ENCODE data around the gene STARD3.

The STARD3 gene

DNA sequence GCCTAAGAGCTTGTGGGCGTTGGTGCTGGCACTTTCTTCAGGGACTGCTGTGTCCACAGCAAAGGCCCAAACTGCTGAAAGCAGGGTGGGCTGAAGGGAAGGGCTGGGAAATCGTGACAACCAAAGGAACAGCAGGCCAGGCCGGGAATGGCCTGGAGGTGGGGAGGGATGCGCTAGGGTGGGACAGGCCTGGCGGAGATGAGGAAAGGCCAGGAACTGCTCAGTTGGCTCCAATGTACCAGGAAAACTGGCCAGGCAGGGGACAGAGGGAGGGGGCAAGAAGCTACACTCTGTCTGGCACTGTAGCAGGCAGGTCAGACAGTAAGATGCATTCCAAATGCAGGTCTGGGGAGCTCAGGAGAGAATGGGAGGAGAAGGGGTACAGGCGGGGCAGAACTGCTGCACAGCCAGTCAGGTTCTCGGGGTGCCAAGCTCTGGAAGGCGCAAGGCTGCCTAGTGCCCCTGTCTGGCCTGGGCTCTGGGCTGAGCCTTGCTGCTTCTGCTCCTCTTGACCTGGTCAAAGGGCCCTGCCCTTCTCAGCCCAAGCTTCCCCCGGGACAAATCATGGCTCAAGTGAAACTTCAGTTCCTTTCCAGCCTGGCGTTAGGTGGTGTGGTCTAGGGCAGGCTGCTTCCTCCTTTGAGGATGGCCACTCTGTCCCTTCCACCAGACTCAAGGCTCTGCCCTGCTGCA, 38.6 kb downstream of the STARD3 start:
- no peak overlapping the region for H3K4me3 ChIP-seq (ENCODE audit: low read depth, low read length)

DNA sequence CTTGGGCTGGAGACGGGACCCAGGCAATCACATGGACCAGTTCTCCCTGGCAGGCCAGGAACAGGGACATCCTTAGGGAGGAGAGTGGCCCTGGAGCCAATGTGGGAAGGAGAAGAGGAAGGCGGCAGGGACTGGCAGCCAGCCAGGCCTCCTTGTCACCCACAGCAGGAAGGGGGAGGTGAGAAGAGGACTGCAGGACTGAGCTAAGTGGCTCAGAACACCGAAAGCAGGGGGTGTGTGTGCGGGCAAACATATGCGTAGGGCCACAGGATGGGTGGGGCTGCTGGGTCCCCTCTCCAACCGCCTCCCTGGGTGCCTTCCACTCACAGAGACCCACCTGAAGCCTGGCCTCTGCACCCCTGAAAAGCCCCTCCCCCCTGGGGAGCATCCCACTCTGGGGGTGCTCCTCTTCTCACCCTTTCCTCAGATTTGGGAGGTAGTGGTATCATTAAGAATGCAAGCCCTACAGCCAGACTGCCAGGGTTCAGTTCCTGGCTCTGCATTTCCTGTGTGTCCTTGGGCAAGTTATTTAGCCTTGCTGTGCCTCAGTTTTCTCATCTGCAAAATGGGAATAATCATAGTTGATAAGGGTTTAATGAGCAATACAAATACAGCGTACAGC, 39.4 kb downstream of the STARD3 start:
- Histone ChIP-seq H3K9ac (ENCODE audit: low read depth, low read length) (no peak overlapping the region), H3K4me1 (ENCODE audit: control insufficient read depth, insufficient read depth, low read length) (peaks cover 4% of the 10 kb centered on the region), H3K9me3 (ENCODE audit: control insufficient read depth, insufficient read depth, low read length) (no peaks in the 10 kb centered on the region), H3K27me3 (ENCODE audit: control insufficient read depth, insufficient read depth, low read length) (no peaks in the 10 kb centered on the region), H3K36me3 (ENCODE audit: control insufficient read depth, insufficient read depth, low read length) (peaks cover 11% of the 10 kb centered on the region), H3K4me3 (ENCODE audit: low read depth, low read length) (no peak overlapping the region)

More for the DNA sequence above, 38.6 kb downstream of the STARD3 start:
- no peaks in the 10 kb centered on the region for H3K27me3 ChIP-seq (ENCODE audit: control insufficient read depth, insufficient read depth, low read length)
- no peaks in the 10 kb centered on the region for H3K9me3 ChIP-seq (ENCODE audit: control insufficient read depth, insufficient read depth, low read length)
- H3K9ac ChIP-seq (ENCODE audit: low read depth, low read length), result peak overlapping the region; percentile 54
- peaks cover 4% of the 10 kb centered on the region for H3K4me1 ChIP-seq (ENCODE audit: control insufficient read depth, insufficient read depth, low read length)
- H3K36me3 ChIP-seq (ENCODE audit: control insufficient read depth, insufficient read depth, low read length), result peaks cover 11% of the 10 kb centered on the region

DNA sequence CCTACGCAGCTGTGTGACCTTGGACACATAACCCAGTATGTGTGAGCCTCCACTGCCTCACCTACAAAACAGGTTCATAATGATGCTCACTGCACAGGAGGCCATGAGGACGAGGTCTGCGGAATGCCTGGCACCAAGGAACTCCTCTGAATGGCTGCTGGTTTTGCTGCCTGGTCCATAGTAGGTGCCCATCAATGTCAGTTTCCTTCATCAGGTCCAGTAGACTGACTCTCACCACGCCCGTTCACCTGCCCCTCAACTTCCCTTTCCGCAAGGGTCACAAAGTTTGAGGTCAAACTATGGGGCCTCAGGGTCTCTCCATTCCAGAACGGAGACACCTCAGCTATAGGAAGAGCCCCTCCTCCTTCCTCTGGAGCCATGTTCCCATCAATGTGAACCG, 40.1 kb downstream of the STARD3 start:
- no peaks in the 10 kb centered on the region for H3K27me3 ChIP-seq (ENCODE audit: control insufficient read depth, insufficient read depth, low read length)
- no peaks in the 10 kb centered on the region for H3K4me1 ChIP-seq (ENCODE audit: control insufficient read depth, insufficient read depth, low read length)
- H3K4me3 ChIP-seq (ENCODE audit: low read depth, low read length), result no peak overlapping the region
- peaks cover 11% of the 10 kb centered on the region for H3K36me3 ChIP-seq (ENCODE audit: control insufficient read depth, insufficient read depth, low read length)
- no peaks in the 10 kb centered on the region for H3K9me3 ChIP-seq (ENCODE audit: control insufficient read depth, insufficient read depth, low read length)
- H3K9ac ChIP-seq (ENCODE audit: low read depth, low read length), result no peak overlapping the region

DNA sequence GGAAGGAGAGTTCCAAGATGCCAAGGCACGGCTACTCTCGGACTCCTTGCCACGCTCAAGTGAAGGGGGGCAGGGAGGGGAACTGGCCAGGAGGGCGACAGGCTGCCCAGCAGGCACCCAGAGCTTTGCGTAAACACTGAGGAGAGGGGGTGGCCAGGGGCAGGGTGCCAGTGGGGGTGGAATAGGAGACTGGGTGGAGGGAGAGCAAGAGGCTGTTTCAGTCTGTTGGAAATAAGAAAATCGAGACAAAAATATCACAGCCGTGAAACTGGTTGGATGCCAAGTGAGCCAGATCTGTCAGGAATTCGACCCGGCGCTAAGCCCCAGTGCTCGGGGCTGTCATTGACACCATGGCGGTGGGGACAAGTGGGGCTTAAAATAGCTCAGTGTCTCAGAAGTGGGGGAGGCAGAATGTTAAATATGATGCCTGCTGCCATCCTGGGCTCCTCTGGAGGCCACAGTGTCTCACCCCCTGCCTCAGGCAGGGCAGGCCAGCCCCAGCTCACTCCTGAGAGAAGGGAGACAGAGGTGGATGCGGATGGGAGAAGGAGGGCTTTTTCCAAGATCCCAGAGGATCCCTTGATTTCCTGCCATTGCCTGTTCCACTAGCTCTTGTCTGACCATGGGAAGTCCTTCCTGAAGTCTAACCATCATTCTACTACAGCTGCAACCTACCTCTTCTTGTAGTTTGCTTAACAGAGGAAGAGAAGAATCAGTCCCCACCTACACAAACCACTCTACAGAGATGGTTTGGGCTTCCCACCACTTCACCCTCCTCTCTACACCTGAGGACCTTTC, 40.8 kb downstream of the STARD3 start:
- peaks cover 11% of the 10 kb centered on the region for H3K36me3 ChIP-seq (ENCODE audit: control insufficient read depth, insufficient read depth, low read length)
- H3K4me1 ChIP-seq (ENCODE audit: control insufficient read depth, insufficient read depth, low read length), result no peaks in the 10 kb centered on the region
- H3K9ac ChIP-seq (ENCODE audit: low read depth, low read length), result no peak overlapping the region
- no peak overlapping the region for H3K4me3 ChIP-seq (ENCODE audit: low read depth, low read length)
- H3K9me3 ChIP-seq (ENCODE audit: control insufficient read depth, insufficient read depth, low read length), result no peaks in the 10 kb centered on the region
- no peaks in the 10 kb centered on the region for H3K27me3 ChIP-seq (ENCODE audit: control insufficient read depth, insufficient read depth, low read length)

GRCh38 chr17:39678340-39679116, 41.6 kb downstream of the STARD3 start:
- no peak overlapping the region for H3K9ac ChIP-seq (ENCODE audit: low read depth, low read length)
- peaks cover 11% of the 10 kb centered on the region for H3K36me3 ChIP-seq (ENCODE audit: control insufficient read depth, insufficient read depth, low read length)

GRCh38 chr17:39679521-39680192, 42.7 kb downstream of the STARD3 start:
- no peaks in the 10 kb centered on the region for H3K27me3 ChIP-seq (ENCODE audit: control insufficient read depth, insufficient read depth, low read length)
- peaks cover 11% of the 10 kb centered on the region for H3K36me3 ChIP-seq (ENCODE audit: control insufficient read depth, insufficient read depth, low read length)
- no peaks in the 10 kb centered on the region for H3K4me1 ChIP-seq (ENCODE audit: control insufficient read depth, insufficient read depth, low read length)
- H3K9me3 ChIP-seq (ENCODE audit: control insufficient read depth, insufficient read depth, low read length), result no peaks in the 10 kb centered on the region
- no peak overlapping the region for H3K4me3 ChIP-seq (ENCODE audit: low read depth, low read length)
- H3K9ac ChIP-seq (ENCODE audit: low read depth, low read length), result no peak overlapping the region

More at GRCh38 chr17:39678340-39679116, 41.6 kb downstream of the STARD3 start:
- no peaks in the 10 kb centered on the region for H3K9me3 ChIP-seq (ENCODE audit: control insufficient read depth, insufficient read depth, low read length)
- H3K4me1 ChIP-seq (ENCODE audit: control insufficient read depth, insufficient read depth, low read length), result no peaks in the 10 kb centered on the region
- no peaks in the 10 kb centered on the region for H3K27me3 ChIP-seq (ENCODE audit: control insufficient read depth, insufficient read depth, low read length)
- H3K4me3 ChIP-seq (ENCODE audit: low read depth, low read length), result no peak overlapping the region

DNA sequence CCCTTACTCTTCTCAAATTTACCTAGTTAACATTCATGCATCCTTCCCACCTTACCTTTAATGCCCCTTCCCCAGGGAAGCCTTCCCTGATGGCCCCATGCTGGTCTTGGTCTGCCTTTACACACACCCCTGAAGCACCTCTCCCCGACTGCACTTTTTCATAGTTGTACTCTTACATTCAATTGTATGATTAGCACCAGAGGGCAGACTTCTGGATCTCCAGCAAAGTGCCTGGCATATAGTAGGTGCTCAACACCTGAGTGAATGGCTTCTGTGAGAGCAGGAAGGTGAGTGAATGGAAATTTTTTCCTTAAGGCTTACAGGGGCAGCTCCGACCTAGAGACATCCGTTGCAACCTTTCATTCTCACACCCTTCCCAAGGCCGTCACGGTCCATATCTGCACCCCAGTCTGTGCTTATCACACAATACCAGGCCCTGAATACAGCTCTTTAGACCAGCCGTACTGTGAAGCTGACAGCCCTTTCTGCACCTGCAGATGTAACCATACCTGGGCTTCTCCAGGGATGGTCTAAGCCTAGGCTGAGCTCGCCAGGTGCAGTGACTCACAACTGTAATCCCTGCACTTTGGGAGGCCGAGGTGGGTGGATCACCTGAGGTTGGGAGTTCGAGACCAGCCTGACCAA, 46.5 kb downstream of the STARD3 start:
- no peak overlapping the region for H3K4me3 ChIP-seq (ENCODE audit: low read depth, low read length)
- H3K27me3 ChIP-seq (ENCODE audit: control insufficient read depth, insufficient read depth, low read length), result no peaks in the 10 kb centered on the region
- peaks cover 8% of the 10 kb centered on the region for H3K4me1 ChIP-seq (ENCODE audit: control insufficient read depth, insufficient read depth, low read length)
- no peaks in the 10 kb centered on the region for H3K9me3 ChIP-seq (ENCODE audit: control insufficient read depth, insufficient read depth, low read length)
- H3K9ac ChIP-seq (ENCODE audit: low read depth, low read length), result no peak overlapping the region
- H3K36me3 ChIP-seq (ENCODE audit: control insufficient read depth, insufficient read depth, low read length), result peaks cover 5% of the 10 kb centered on the region

GRCh38 chr17:39684369-39685192, 47.6 kb downstream of the STARD3 start:
- Histone ChIP-seq H3K4me1 (ENCODE audit: control insufficient read depth, insufficient read depth, low read length) (peaks cover 8% of the 10 kb centered on the region), H3K4me3 (ENCODE audit: low read depth, low read length) (no peak overlapping the region), H3K9me3 (ENCODE audit: control insufficient read depth, insufficient read depth, low read length) (no peaks in the 10 kb centered on the region), H3K9ac (ENCODE audit: low read depth, low read length) (no peak overlapping the region), H3K36me3 (ENCODE audit: control insufficient read depth, insufficient read depth, low read length) (peaks cover 1% of the 10 kb centered on the region), H3K27me3 (ENCODE audit: control insufficient read depth, insufficient read depth, low read length) (no peaks in the 10 kb centered on the region)

DNA sequence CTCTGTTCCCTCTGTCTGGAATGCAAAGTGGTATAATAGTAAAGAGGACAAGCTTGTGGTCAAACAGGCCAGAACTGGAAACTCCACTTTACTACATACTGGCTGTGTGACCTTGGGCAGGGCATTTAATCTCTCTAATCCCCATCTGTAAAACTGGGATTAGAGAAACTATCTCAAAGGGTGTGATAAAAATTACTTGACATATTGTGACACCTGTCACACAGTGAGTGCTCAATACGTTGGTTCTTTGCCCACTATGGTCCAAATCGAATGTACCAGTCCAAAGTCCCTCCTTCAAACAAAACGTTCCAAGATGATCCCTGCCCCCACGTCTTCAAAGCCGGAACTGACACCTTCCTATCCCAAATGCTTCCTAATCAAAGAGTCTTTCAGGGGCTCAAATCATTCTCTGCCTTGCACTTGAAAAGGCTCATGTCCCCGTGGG, 50.2 kb downstream of the STARD3 start:
- H3K9ac ChIP-seq (ENCODE audit: low read depth, low read length), result no peak overlapping the region
- H3K36me3 ChIP-seq (ENCODE audit: control insufficient read depth, insufficient read depth, low read length), result no peaks in the 10 kb centered on the region
- H3K4me1 ChIP-seq (ENCODE audit: control insufficient read depth, insufficient read depth, low read length), result peaks cover 11% of the 10 kb centered on the region
- no peaks in the 10 kb centered on the region for H3K27me3 ChIP-seq (ENCODE audit: control insufficient read depth, insufficient read depth, low read length)
- no peaks in the 10 kb centered on the region for H3K9me3 ChIP-seq (ENCODE audit: control insufficient read depth, insufficient read depth, low read length)
- H3K4me3 ChIP-seq (ENCODE audit: low read depth, low read length), result peak overlapping the region; percentile 87

Measured in iPS-15b (cell line).